Measurements from ENCODE around the gene NELFA.

- TF ChIP-seq EZH2 (IDR thresholded peaks at IDR 0.05; ENCODE audit: low read length, missing control alignments): no peak
- no peak for TF ChIP-seq CTCF (conservative IDR thresholded peaks at IDR 0.05 in 1 of 2, IDR thresholded peaks at IDR 0.05 in 1 of 2; ENCODE audit: low read depth in 1 of 2, low read length in 2 of 2)
Observed at GRCh38 chr4:1987296-1987695, 21.5 kb downstream of the NELFA start.

Data from fibroblast of lung (primary cell).